CD4-positive, CD25-positive, alpha-beta regulatory T cell (primary cell): Measurements from ENCODE around the gene CRAMP1. TPM values are rescaled to one million over a fixed set of nuclear protein-coding genes. Genes with fewer than 3 reads are reported as not detected.
"Not testable (repeated sequence)": the region's sequence is repeated elsewhere in the genome, so short reads cannot be mapped to it uniquely, and the experiment has no call there.

ENCODE experiments used
- ATAC-seq, 2 donors: fragments of 150-1000 bp; cut with Tn5 transposase; one replicate each; pipeline ENCODE4 v1.10.0; 2021; ENCODE audit warnings: low read depth in 2 of 2, moderate number of reproducible peaks in 2 of 2, moderate library complexity in 1 of 2
- DNase-seq, 3 donors: peaks; one replicate each; pipeline versions ENCODE4 v3.0.0 to v3.0.0-alpha.2; 2012 to 2022; ENCODE audit warnings: mixed read lengths in 1 of 3
- H3K27ac ChIP-seq: one replicate; pipeline ENCODE4 v1.7.0; 2013; ENCODE audit warnings: mild to moderate bottlenecking, low read length; ENCODE audit not compliant: insufficient read depth, poor library complexity, severe bottlenecking
- H3K27me3 ChIP-seq: one replicate; pipeline ENCODE4 v1.7.0; 2013; ENCODE audit warnings: low read length; ENCODE audit not compliant: control insufficient read depth, insufficient read depth
- H3K36me3 ChIP-seq: one replicate; pipeline ENCODE4 v1.7.0; 2013; ENCODE audit warnings: mild to moderate bottlenecking, low read length, moderate library complexity; ENCODE audit not compliant: control insufficient read depth, insufficient read depth
- H3K4me1 ChIP-seq: 2 replicates; pipeline ENCODE4 v1.7.0; 2013; ENCODE audit warnings: mild to moderate bottlenecking, low read length; ENCODE audit not compliant: insufficient read depth, control insufficient read depth, poor library complexity, severe bottlenecking
- H3K4me3 ChIP-seq: one replicate; pipeline ENCODE4 v1.7.0; 2013; ENCODE audit warnings: low read depth, mild to moderate bottlenecking, low read length, moderate library complexity
- H3K9me3 ChIP-seq, 2 experiments: 1 replicate in 1 of 2; 2 replicates in 1 of 2; pipeline ENCODE4 v1.7.0; 2013; ENCODE audit warnings: low read length in 2 of 2, mild to moderate bottlenecking in 1 of 2, moderate library complexity in 1 of 2; ENCODE audit not compliant: control insufficient read depth in 2 of 2
- H3K27ac Mint-ChIP-seq, 3 donors: one replicate each; pipeline ENCODE4 v1.8.0; 2020 to 2022; ENCODE audit warnings: mild to moderate bottlenecking in 3 of 3, mixed read lengths in 3 of 3, moderate library complexity in 2 of 3
- H3K27me3 Mint-ChIP-seq: one replicate; pipeline ENCODE4 v1.8.0; 2022; ENCODE audit warnings: mild to moderate bottlenecking, mixed read lengths
- H3K36me3 Mint-ChIP-seq: one replicate; pipeline ENCODE4 v1.8.0; 2020; ENCODE audit warnings: mixed read lengths
- H3K4me1 Mint-ChIP-seq, 4 donors: one replicate each; pipeline ENCODE4 v1.8.0; 2020 to 2022; ENCODE audit warnings: mixed read lengths in 4 of 4, mild to moderate bottlenecking in 1 of 4
- H3K4me3 Mint-ChIP-seq, 4 donors: one replicate each; pipeline ENCODE4 v1.8.0; 2020 to 2022; ENCODE audit warnings: mild to moderate bottlenecking in 4 of 4, mixed read lengths in 4 of 4, moderate library complexity in 3 of 4
- H3K9me3 Mint-ChIP-seq, 7 donors: one replicate each; pipeline ENCODE4 v1.8.0; 2020 to 2022; ENCODE audit warnings: mixed read lengths in 7 of 7, mild to moderate bottlenecking in 3 of 7, moderate library complexity in 2 of 7
- polyA plus RNA-seq, 4 donors: library from polyadenylated mRNA; unstranded; fragments of 300-500 nt; fragmentation: Illumina TruSeq; gene quantifications; one replicate each; pipeline ENCODE4 v1.2.3, GENCODE V29; 2021
- total RNA-seq: library from RNA; stranded (reverse); gene quantifications from one replicate; pipeline ENCODE4 v1.2.3, GENCODE V29; 2022

The CRAMP1 gene
- total and polyA plus RNA-seq, 5 donors from 2014 or later: 0.49 to 30.5 (median 1.3) TPM

GRCh38 chr16:1590366-1590765 lies 21.8 kb upstream of the CRAMP1 start:
- DNase-seq: no peak
- H3K27ac ChIP-seq: no peak overlapping the region
- H3K27me3 ChIP-seq: no peaks in the 10 kb centered on the region
- H3K4me1 ChIP-seq: no peaks in the 10 kb centered on the region
- no peak for ATAC-seq
- Mint-ChIP-seq H3K36me3 (no peaks in the 10 kb centered on the region), H3K9me3 (no peaks in the 10 kb centered on the region), H3K27me3 (peaks cover 5% of the 10 kb centered on the region), H3K4me3 (no peak overlapping the region), H3K27ac (no peak overlapping the region), H3K4me1 (no peaks in the 10 kb centered on the region)
- H3K4me3 ChIP-seq: no peak overlapping the region
- no peaks in the 10 kb centered on the region for H3K36me3 ChIP-seq
- no peaks in the 10 kb centered on the region for H3K9me3 ChIP-seq

GRCh38 chr16:1590930-1591705 lies 21.0 kb upstream of the CRAMP1 start:
- peak overlapping the region in 2 of 3 donors; percentile 4 to 93 for H3K27ac Mint-ChIP-seq
- ATAC-seq (no peak), DNase-seq (no peak)
- Histone ChIP-seq H3K9me3 (no peaks in the 10 kb centered on the region), H3K36me3 (no peaks in the 10 kb centered on the region), H3K27ac (no peak overlapping the region), H3K4me1 (no peaks in the 10 kb centered on the region), H3K4me3 (no peak overlapping the region), H3K27me3 (no peaks in the 10 kb centered on the region)
- peaks cover 5% of the 10 kb centered on the region for H3K27me3 Mint-ChIP-seq
- H3K36me3 Mint-ChIP-seq: no peaks in the 10 kb centered on the region
- no peak overlapping the region for H3K4me3 Mint-ChIP-seq
- H3K9me3 Mint-ChIP-seq: no peaks in the 10 kb centered on the region
- H3K4me1 Mint-ChIP-seq: no peaks in the 10 kb centered on the region

GRCh38 chr16:1592446-1592845 lies 19.7 kb upstream of the CRAMP1 start:
- H3K27ac ChIP-seq: no peak overlapping the region
- H3K4me3 ChIP-seq: no peak overlapping the region
- H3K36me3 ChIP-seq: no peaks in the 10 kb centered on the region
- H3K36me3 Mint-ChIP-seq: no peaks in the 10 kb centered on the region
- ATAC-seq (no peak), DNase-seq (no peak)
- no peaks in the 10 kb centered on the region for H3K4me1 Mint-ChIP-seq
- no peaks in the 10 kb centered on the region for H3K9me3 ChIP-seq
- H3K27ac Mint-ChIP-seq: peak overlapping the region in 1 of 3 donors; percentile 39
- no peaks in the 10 kb centered on the region for H3K27me3 ChIP-seq
- H3K9me3 Mint-ChIP-seq: peaks cover 0 to 1% (median 0%) of the 10 kb centered on the region in 7 donors
- H3K4me3 Mint-ChIP-seq: no peak overlapping the region
- peaks cover 5% of the 10 kb centered on the region for H3K27me3 Mint-ChIP-seq
- no peaks in the 10 kb centered on the region for H3K4me1 ChIP-seq

- H3K4me1 ChIP-seq, H3K4me3 Mint-ChIP-seq, H3K27ac Mint-ChIP-seq, H3K36me3 ChIP-seq, H3K4me1 Mint-ChIP-seq, H3K27ac ChIP-seq, H3K4me3 ChIP-seq, ATAC-seq, DNase-seq, H3K9me3 ChIP-seq, H3K27me3 ChIP-seq, H3K9me3 Mint-ChIP-seq, H3K27me3 Mint-ChIP-seq, H3K36me3 Mint-ChIP-seq: not testable (repeated sequence)
These were observed 16.6 kb upstream of the CRAMP1 start for GRCh38 chr16:1595511-1595910.

- Histone ChIP-seq H3K4me1 (no peaks in the 10 kb centered on the region), H3K4me3 (no peak overlapping the region), H3K36me3 (no peaks in the 10 kb centered on the region), H3K27me3 (no peaks in the 10 kb centered on the region), H3K27ac (no peak overlapping the region), H3K9me3 (no peaks in the 10 kb centered on the region)
- DNase-seq: no peak
- H3K4me3 Mint-ChIP-seq: no peak overlapping the region
- ATAC-seq: no peak
- H3K27me3 Mint-ChIP-seq: no peaks in the 10 kb centered on the region
- peak overlapping the region in 1 of 3 donors; percentile 20 for H3K27ac Mint-ChIP-seq
- H3K9me3 Mint-ChIP-seq: peaks cover 0 to 1% (median 0%) of the 10 kb centered on the region in 7 donors
- H3K4me1 Mint-ChIP-seq: peaks cover 0 to 2% (median 0%) of the 10 kb centered on the region in 4 donors
- peaks cover 4% of the 10 kb centered on the region for H3K36me3 Mint-ChIP-seq
These were observed 15.6 kb upstream of the CRAMP1 start for GRCh38 chr16:1596516-1596915.

- Histone ChIP-seq H3K27me3 (no peaks in the 10 kb centered on the region), H3K27ac (no peak overlapping the region), H3K4me1 (no peaks in the 10 kb centered on the region), H3K4me3 (no peak overlapping the region), H3K9me3 (no peaks in the 10 kb centered on the region), H3K36me3 (no peaks in the 10 kb centered on the region)
- H3K4me3 Mint-ChIP-seq: no peak overlapping the region
- H3K4me1 Mint-ChIP-seq: peaks cover 0 to 2% (median 0%) of the 10 kb centered on the region in 4 donors
- H3K36me3 Mint-ChIP-seq: peaks cover 4% of the 10 kb centered on the region
- DNase-seq (no peak), ATAC-seq (no peak)
- H3K27ac Mint-ChIP-seq: no peak overlapping the region
- H3K27me3 Mint-ChIP-seq: no peaks in the 10 kb centered on the region
- H3K9me3 Mint-ChIP-seq: peaks cover 0 to 1% (median 0%) of the 10 kb centered on the region in 7 donors
These were observed 15.0 kb upstream of the CRAMP1 start for GRCh38 chr16:1597154-1597553.

GRCh38 chr16:1601031-1601430 lies 11.1 kb upstream of the CRAMP1 start:
- Histone ChIP-seq H3K27me3 (no peaks in the 10 kb centered on the region), H3K9me3 (no peaks in the 10 kb centered on the region), H3K27ac (no peak overlapping the region), H3K4me3 (no peak overlapping the region), H3K36me3 (no peaks in the 10 kb centered on the region), H3K4me1 (no peaks in the 10 kb centered on the region)
- Mint-ChIP-seq H3K9me3 (peaks cover 0 to 1% (median 0%) of the 10 kb centered on the region in 7 donors), H3K4me1 (peaks cover 0 to 2% (median 0%) of the 10 kb centered on the region in 4 donors), H3K27ac (no peak overlapping the region), H3K27me3 (no peaks in the 10 kb centered on the region), H3K4me3 (no peak overlapping the region), H3K36me3 (peaks cover 4% of the 10 kb centered on the region)
- no peak for ATAC-seq
- DNase-seq: no peak

- H3K9me3 Mint-ChIP-seq: peaks cover 0 to 1% (median 0%) of the 10 kb centered on the region in 7 donors
- Histone ChIP-seq H3K4me1 (no peaks in the 10 kb centered on the region), H3K9me3 (no peaks in the 10 kb centered on the region), H3K27me3 (no peaks in the 10 kb centered on the region), H3K27ac (no peak overlapping the region), H3K4me3 (no peak overlapping the region), H3K36me3 (no peaks in the 10 kb centered on the region)
- ATAC-seq (no peak), DNase-seq (no peak)
- no peaks in the 10 kb centered on the region for H3K27me3 Mint-ChIP-seq
- peaks cover 0 to 2% (median 0%) of the 10 kb centered on the region in 4 donors for H3K4me1 Mint-ChIP-seq
- H3K4me3 Mint-ChIP-seq: no peak overlapping the region
- peaks cover 4% of the 10 kb centered on the region for H3K36me3 Mint-ChIP-seq
- H3K27ac Mint-ChIP-seq: no peak overlapping the region
These were observed 10.7 kb upstream of the CRAMP1 start for GRCh38 chr16:1601489-1601888.
